Measurements from ENCODE around the gene CAMK2N2.

The CAMK2N2 gene

GRCh38 chr3:184240384-184241140, 20.8 kb downstream of the CAMK2N2 start:
- H3K4me3 ChIP-seq (ENCODE audit: low read depth, low read length) = no peak overlapping the region
- TF ChIP-seq CTCF (IDR thresholded peaks at IDR 0.05; ENCODE audit: insufficient read depth, low read depth, low read length, missing control alignments) = no peak
- DNase-seq (ENCODE audit: low read depth) = no peak

GRCh38 chr3:184239708-184240107, 21.6 kb downstream of the CAMK2N2 start:
- DNase-seq (ENCODE audit: low read depth) = no peak
- TF ChIP-seq CTCF (IDR thresholded peaks at IDR 0.05; ENCODE audit: insufficient read depth, low read depth, low read length, missing control alignments) = no peak
- no peak overlapping the region for H3K4me3 ChIP-seq (ENCODE audit: low read depth, low read length)

- no peak overlapping the region for H3K4me3 ChIP-seq (ENCODE audit: low read depth, low read length)
- no peak for TF ChIP-seq CTCF (IDR thresholded peaks at IDR 0.05; ENCODE audit: insufficient read depth, low read depth, low read length, missing control alignments)
Observed at GRCh38 chr3:184239221-184239620, 22.1 kb downstream of the CAMK2N2 start.

GRCh38 chr3:184238246-184238818, 23.0 kb downstream of the CAMK2N2 start:
- H3K4me3 ChIP-seq (ENCODE audit: low read depth, low read length) = no peak overlapping the region
- no peak for TF ChIP-seq CTCF (IDR thresholded peaks at IDR 0.05; ENCODE audit: insufficient read depth, low read depth, low read length, missing control alignments)
- no peak for DNase-seq (ENCODE audit: low read depth)

More at GRCh38 chr3:184239221-184239620, 22.1 kb downstream of the CAMK2N2 start:
- DNase-seq (ENCODE audit: low read depth) = no peak

GRCh38 chr3:184237807-184238206, 23.5 kb downstream of the CAMK2N2 start:
- DNase-seq (ENCODE audit: low read depth) = no peak
- no peak overlapping the region for H3K4me3 ChIP-seq (ENCODE audit: low read depth, low read length)
- TF ChIP-seq CTCF (IDR thresholded peaks at IDR 0.05; ENCODE audit: insufficient read depth, low read depth, low read length, missing control alignments) = no peak

GRCh38 chr3:184237211-184237610, 24.1 kb downstream of the CAMK2N2 start:
- H3K4me3 ChIP-seq (ENCODE audit: low read depth, low read length) = no peak overlapping the region
- TF ChIP-seq CTCF (IDR thresholded peaks at IDR 0.05; ENCODE audit: insufficient read depth, low read depth, low read length, missing control alignments) = no peak
- DNase-seq (ENCODE audit: low read depth) = no peak
